Measurements from ENCODE around the gene OTP. TPM values are rescaled to one million over a fixed set of nuclear protein-coding genes. Genes with fewer than 3 reads are reported as not detected.
A peak's percentile ranks its signal among the peaks of the same experiment; 100 is the strongest.

Gene OTP
- polyA plus RNA-seq, 3 donors: not detected

DNA sequence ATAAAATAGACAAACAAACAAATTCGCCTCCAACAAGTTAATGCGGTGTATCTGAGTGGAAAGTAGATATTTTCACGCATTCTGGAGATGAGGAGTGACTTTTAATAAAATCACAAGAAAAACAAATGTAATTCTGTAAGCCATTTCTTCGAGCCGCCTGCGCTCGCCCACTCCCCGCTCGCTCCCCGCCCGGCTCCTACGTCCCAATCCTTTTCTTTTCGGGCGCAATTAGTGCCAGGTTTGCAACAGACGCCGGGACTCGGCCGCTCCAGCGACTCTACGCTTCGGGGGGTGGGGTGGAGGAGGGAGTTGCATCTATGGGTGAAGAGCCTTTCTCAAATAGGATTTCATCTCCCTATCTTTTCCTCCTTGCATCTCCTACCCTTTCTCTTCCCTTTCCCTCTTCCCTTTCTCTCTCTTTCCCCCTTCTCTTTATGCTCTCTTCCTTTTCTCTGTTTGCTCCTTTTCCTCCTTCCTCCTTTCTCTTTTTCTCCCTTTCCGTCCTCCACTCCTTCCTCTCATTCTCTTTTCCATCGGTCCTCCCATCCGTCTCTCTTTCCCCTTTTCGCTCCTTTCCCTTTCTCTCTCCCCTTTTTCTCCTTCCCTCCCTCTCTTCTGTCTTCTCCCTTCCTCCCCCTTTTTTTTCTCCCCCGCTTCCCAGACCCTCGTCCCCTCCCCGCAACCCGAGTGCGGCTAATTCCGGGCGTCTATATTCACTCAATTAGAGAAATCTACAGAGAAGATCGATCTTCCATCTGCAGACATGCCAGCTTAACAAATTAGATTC, 6.1 kb upstream of the OTP start:
- H3K9me3 Mint-ChIP-seq: peaks cover 0 to 28% (median 15%) of the 10 kb centered on the region in 7 donors
- H3K27me3 Mint-ChIP-seq (ENCODE audit: low read depth in 3 of 3): peaks cover 90 to 99% (median 94%) of the 10 kb centered on the region in 3 donors
- peak overlapping the region; percentile 78 for H3K4me2 ChIP-seq (replicated peaks; ENCODE audit: extremely low read depth, low read length, poor library complexity, severe bottlenecking)
- H3K27me3 ChIP-seq (ENCODE audit: control insufficient read depth in 2 of 2, insufficient read depth in 2 of 2, low read length in 2 of 2): peaks cover 91 to 97% of the 10 kb centered on the region in 2 donors
- no peaks in the 10 kb centered on the region for H3K36me3 ChIP-seq (replicated peaks in 1 of 2; ENCODE audit: control insufficient read depth in 1 of 2, insufficient read depth in 2 of 2, low read length in 2 of 2)
- DNase-seq: no peak
- 10% methylated on average over 15 of the region's 33 CpGs for whole genome bisulfite sequencing (ENCODE audit: insufficient coverage)
- no peak overlapping the region for H3K9ac ChIP-seq (ENCODE audit: insufficient read depth, low read length, poor library complexity, severe bottlenecking)
- peak overlapping the region; percentile 57 to 99 for H3K4me3 Mint-ChIP-seq
- H3K4me3 ChIP-seq (replicated peaks in 1 of 3; ENCODE audit: low read depth in 2 of 3, low read length in 3 of 3): peak overlapping the region in 1 of 3 experiments; percentile 70
- peaks cover 4 to 16% of the 10 kb centered on the region in 2 donors for H3K36me3 Mint-ChIP-seq
- H4K20me1 ChIP-seq (ENCODE audit: insufficient read depth, low read length): no peaks in the 10 kb centered on the region
- peak overlapping the region in 1 of 7 donors; percentile 53 for H3K27ac Mint-ChIP-seq
- no peak overlapping the region for H3K27ac ChIP-seq (ENCODE audit: low read depth in 1 of 2, low read length in 2 of 2)
- H3K4me1 Mint-ChIP-seq: peaks cover 41% of the 10 kb centered on the region
- no peaks in the 10 kb centered on the region for H3K79me2 ChIP-seq (ENCODE audit: insufficient read depth, low read length)
- peaks cover 4 to 32% of the 10 kb centered on the region in 2 donors for H3K9me3 ChIP-seq (replicated peaks in 1 of 2; ENCODE audit: control insufficient read depth in 1 of 2, insufficient read depth in 1 of 2, low read length in 2 of 2)
- H2AFZ ChIP-seq (ENCODE audit: insufficient read depth, low read depth, low read length, poor library complexity, severe bottlenecking): no peak overlapping the region
- H3K4me1 ChIP-seq (ENCODE audit: control insufficient read depth in 1 of 2, insufficient read depth in 2 of 2, low read length in 2 of 2): peaks cover 19 to 32% of the 10 kb centered on the region in 2 donors
- TF ChIP-seq, protein P1, sequence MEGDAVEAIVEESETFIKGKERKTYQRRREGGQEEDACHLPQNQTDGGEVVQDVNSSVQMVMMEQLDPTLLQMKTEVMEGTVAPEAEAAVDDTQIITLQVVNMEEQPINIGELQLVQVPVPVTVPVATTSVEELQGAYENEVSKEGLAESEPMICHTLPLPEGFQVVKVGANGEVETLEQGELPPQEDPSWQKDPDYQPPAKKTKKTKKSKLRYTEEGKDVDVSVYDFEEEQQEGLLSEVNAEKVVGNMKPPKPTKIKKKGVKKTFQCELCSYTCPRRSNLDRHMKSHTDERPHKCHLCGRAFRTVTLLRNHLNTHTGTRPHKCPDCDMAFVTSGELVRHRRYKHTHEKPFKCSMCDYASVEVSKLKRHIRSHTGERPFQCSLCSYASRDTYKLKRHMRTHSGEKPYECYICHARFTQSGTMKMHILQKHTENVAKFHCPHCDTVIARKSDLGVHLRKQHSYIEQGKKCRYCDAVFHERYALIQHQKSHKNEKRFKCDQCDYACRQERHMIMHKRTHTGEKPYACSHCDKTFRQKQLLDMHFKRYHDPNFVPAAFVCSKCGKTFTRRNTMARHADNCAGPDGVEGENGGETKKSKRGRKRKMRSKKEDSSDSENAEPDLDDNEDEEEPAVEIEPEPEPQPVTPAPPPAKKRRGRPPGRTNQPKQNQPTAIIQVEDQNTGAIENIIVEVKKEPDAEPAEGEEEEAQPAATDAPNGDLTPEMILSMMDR (IDR thresholded peaks at IDR 0.05): no peak
- intact Hi-C loops (cut with micrococcal nuclease): loop anchor here in 1 of 2 donors (10.0 kb wide), 1 partner anchor 360 kb away; no protein-coding TSS in a partner anchor

DNA sequence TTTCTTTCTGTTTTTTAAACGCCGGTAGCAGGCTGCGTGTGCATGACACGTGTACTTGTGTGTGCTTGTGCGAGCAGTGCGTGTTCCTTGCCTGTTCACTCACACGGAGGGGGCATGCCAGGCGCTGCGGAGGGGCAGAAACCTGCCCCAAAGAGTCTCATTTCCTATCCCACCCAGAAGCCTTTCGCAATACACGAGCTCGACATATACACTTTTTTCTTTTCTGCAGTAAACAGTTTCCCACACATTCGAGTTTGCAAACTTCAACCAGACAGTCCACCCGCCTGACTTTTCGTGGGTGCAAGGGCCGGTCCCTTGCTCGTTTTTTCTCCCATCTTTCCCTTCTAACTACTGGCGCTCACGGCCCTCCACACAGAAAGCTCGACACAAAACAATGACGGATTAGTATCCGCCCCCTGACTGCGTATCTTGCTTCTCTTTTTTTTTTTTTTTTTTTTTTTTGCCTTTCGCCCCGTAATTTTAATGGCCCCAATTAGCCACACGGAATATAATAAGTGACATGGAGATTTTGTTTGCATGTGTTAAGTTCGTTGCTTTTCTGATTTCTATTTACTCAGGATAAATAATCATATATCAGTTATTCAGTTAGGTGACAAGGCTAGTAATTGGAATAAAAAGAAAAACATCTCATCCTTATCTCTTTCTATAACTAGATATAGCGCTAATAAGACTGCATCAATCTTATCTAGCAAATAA, 5.3 kb upstream of the OTP start:
- H3K4me1 Mint-ChIP-seq: peaks cover 41% of the 10 kb centered on the region
- H3K9me3 ChIP-seq (replicated peaks in 1 of 2; ENCODE audit: control insufficient read depth in 1 of 2, insufficient read depth in 1 of 2, low read length in 2 of 2): peaks cover 4 to 36% of the 10 kb centered on the region in 2 donors

More for the DNA sequence above, 5.3 kb upstream of the OTP start:
- no peaks in the 10 kb centered on the region for H3K36me3 ChIP-seq (replicated peaks in 1 of 2; ENCODE audit: control insufficient read depth in 1 of 2, insufficient read depth in 2 of 2, low read length in 2 of 2)
- H3K9ac ChIP-seq (ENCODE audit: insufficient read depth, low read length, poor library complexity, severe bottlenecking): no peak overlapping the region
- 7% methylated on average over 18 of the region's 28 CpGs for WGBS (ENCODE audit: insufficient coverage)
- Mint-ChIP-seq H3K27ac (no peak overlapping the region), H3K36me3 (peaks cover 4 to 16% of the 10 kb centered on the region in 2 donors), H3K4me3 (peak overlapping the region; percentile 77 to 99), H3K9me3 (peaks cover 0 to 32% (median 16%) of the 10 kb centered on the region in 7 donors), H3K27me3 (ENCODE audit: low read depth in 3 of 3) (peaks cover 94 to 99% (median 95%) of the 10 kb centered on the region in 3 donors)
- H3K27me3 ChIP-seq (ENCODE audit: control insufficient read depth in 2 of 2, insufficient read depth in 2 of 2, low read length in 2 of 2): peaks cover 92 to 97% of the 10 kb centered on the region in 2 donors
- H3K27ac ChIP-seq (ENCODE audit: low read depth in 1 of 2, low read length in 2 of 2): no peak overlapping the region
- DNase-seq: peak in 1 of 3 donors; percentile 30
- intact Hi-C loops (cut with micrococcal nuclease): loop anchor here in 1 of 2 donors (10.0 kb wide), 1 partner anchor 361 kb away; no protein-coding TSS in a partner anchor
- TF ChIP-seq, protein P1 (IDR thresholded peaks at IDR 0.05): no peak
- H3K4me2 ChIP-seq (replicated peaks; ENCODE audit: extremely low read depth, low read length, poor library complexity, severe bottlenecking): peak overlapping the region; percentile 78
- peaks cover 19 to 36% of the 10 kb centered on the region in 2 donors for H3K4me1 ChIP-seq (ENCODE audit: control insufficient read depth in 1 of 2, insufficient read depth in 2 of 2, low read length in 2 of 2)
- H2AFZ ChIP-seq (ENCODE audit: insufficient read depth, low read depth, low read length, poor library complexity, severe bottlenecking): peak overlapping the region; percentile 45
- peak overlapping the region in 2 of 3 experiments; percentile 19 to 70 for H3K4me3 ChIP-seq (replicated peaks in 1 of 3; ENCODE audit: low read depth in 2 of 3, low read length in 3 of 3)
- H3K79me2 ChIP-seq (ENCODE audit: insufficient read depth, low read length): no peaks in the 10 kb centered on the region
- H4K20me1 ChIP-seq (ENCODE audit: insufficient read depth, low read length): no peaks in the 10 kb centered on the region
